IPS-18c (cell line): ENCODE data around the gene NOX3.

Experiments
- H3K4me3 ChIP-seq: 2 replicates; pipeline ENCODE4 v1.7.0; 2013; ENCODE audit warnings: low read depth, mild to moderate bottlenecking, low read length, moderate library complexity; ENCODE audit not compliant: insufficient read depth
- H3K9me3 ChIP-seq: one replicate; pipeline ENCODE4 v1.6.1; 2013; ENCODE audit warnings: mild to moderate bottlenecking, low read length, moderate library complexity; ENCODE audit not compliant: control insufficient read depth, insufficient read depth

The NOX3 gene

DNA sequence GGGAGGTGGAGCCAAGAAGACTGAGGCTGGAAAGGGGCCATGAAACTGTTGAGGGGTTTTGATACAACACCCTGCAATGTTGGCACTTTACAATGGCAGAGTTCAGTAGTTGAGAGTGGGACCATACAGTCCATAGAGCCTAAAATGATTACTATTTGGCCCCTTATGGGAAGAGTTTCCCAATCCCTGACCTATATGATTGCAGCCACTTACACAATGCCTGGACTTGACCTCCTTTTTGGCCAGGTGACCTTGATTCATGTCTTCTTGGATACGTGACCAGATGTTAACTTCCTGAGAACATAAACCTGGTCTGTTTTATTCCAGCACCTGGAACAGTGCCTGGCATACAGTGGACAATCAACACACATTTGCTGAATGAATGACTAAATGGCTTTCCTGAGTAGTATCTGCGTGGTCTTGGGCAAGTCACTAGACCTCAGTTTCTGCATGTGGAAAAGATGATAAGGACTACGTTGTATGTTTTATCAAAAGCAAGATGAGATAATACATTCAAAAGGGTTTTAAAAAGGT is 58.4 kb downstream of the NOX3 start:
- H3K9me3 ChIP-seq, result no peaks in the 10 kb centered on the region
- no peak overlapping the region for H3K4me3 ChIP-seq

DNA sequence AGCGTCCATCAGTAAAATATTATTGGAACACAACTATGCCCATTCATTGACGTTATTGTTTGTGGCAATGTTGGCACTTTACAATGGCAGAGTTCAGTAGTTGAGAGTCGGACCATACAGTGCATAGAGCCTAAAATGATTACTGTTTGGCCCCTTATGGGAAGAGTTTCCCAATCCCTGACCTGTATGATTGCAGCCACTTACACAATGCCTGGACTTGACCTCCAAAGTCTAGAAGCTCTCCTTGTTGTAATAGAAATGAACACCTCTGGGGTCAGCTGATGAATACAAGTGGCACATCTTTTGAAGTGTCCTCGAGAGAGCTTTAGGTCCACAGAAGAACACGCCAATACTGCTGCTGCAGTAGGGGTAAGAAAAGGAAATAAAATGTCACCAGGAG is 59.0 kb downstream of the NOX3 start:
- Histone ChIP-seq H3K4me3 (no peak overlapping the region), H3K9me3 (no peaks in the 10 kb centered on the region)

DNA sequence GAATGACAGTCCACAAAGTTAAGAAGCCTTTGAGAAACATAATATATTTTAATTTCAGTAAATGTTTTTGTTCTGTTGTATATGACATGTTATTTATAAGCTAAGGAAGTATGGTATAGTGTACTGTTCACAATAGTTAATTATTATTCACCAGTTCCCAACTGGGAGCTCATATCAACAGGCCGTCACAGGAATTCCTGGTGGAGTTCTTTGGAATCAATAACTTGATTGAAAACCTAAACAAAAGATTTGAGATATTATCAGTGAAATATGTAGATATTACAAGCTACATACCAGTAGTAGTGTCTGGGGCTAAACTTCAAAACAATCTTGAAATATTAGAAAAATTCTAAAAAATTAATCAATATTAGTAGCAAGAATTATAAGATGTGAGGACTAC is 60.3 kb downstream of the NOX3 start:
- H3K4me3 ChIP-seq, result no peak overlapping the region
- H3K9me3 ChIP-seq, result no peaks in the 10 kb centered on the region

DNA sequence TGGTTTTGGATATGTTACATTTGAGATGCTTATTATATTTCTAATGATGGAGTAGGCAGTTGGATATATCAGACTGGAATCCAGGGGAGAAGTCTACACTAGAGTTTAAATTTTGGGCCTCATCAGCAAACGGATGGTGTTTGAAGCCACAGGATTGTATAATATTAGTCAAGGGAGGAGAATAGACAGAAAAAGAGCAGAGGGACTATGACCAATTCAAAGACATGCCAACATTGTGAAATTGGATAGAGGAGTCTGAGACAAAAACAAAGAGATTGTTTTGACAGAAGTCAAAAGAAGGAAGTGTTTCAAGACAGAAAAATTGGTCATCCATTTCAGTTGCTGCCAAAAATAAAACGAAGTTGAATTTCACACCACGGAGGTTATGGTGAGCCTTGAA is 66.5 kb downstream of the NOX3 start:
- Histone ChIP-seq H3K4me3 (no peak overlapping the region), H3K9me3 (no peaks in the 10 kb centered on the region)

DNA sequence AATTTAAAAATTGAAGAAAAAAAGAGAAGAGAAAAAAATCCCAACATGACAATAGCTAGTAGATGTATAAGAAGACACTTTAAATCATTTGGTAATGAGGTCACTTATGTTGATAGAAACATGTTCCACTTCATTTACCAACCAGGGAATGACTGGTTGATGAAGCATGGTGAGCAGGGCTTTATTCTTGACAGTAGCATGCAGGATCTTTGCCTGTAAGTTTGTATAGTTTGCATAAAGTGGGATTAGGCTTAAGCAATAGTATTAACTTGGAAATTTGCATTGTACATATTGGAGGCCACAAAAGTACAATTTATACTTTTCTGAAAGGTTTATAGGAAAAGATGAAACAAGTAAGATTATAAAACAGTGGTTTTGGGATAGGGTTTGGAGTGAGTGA is 67.0 kb downstream of the NOX3 start:
- no peak overlapping the region for H3K4me3 ChIP-seq
- H3K9me3 ChIP-seq, result no peaks in the 10 kb centered on the region

DNA sequence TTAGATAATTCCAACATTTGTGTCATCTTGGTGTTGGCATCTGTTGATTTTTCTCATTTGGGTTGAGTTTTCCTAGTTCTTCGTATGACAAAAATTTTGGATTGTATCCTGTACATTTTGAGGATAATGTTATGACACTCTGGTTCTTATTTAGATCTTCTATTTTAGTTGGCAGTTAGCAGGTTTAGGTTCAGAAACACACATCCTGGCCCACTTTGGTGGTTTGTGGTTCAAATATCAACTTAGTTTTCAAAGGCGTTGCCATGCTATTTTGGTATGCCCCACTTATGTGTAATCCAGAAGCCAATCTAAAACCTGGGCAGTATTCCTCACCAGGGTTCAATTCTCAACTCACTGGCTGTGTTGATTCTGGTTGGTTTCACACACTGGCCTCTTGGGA is 68.2 kb downstream of the NOX3 start:
- H3K4me3 ChIP-seq, result no peak overlapping the region
- no peaks in the 10 kb centered on the region for H3K9me3 ChIP-seq

DNA sequence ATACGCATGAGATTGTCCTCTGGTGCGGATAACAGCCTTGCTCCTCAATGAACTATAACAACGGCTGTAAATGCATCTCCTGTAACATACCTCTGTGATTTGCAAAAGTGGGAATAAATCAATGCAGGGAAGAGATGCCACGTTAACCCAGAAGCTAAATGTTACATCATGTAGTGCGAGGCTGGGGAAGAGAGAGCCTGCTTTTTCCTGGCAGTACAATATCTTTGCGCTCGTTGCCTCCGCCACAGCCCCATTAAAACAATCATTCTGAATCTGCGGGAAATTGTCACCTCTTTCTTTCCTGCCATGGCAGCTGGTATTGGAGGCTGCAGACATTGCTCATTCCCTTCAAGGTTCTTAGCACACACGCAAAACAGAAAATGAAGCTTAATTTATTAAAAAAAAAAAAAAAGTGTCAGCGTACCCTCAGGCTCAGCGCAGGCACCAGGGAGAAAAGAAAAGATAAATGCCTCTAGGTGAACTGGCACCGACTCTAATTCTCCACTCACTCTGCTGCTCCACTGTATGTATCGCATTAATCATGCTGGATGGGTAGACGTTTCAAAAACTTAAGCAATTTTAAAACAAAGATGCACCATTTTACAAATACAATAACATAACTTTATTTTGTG is 71.2 kb downstream of the NOX3 start:
- Histone ChIP-seq H3K4me3 (no peak overlapping the region), H3K9me3 (no peaks in the 10 kb centered on the region)

DNA sequence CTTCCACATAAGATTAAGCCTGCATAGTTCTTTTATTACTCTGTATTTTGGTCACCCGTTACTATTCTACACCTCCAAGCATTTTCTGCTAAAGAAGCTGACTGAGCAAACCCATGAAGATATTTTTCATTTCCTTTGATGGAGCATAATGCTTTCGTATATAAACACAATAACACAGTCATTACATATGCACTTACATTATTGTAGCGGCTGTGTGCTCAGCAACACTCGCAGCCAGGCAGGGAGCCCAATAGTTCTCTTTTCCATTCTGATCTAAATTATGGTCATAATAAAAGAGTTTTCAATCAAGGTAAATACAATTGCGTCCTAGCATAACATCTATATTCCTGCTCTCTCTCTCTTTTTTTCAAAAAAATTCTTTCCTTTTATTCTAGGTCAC is 71.7 kb downstream of the NOX3 start:
- Histone ChIP-seq H3K4me3 (no peak overlapping the region), H3K9me3 (no peaks in the 10 kb centered on the region)

DNA sequence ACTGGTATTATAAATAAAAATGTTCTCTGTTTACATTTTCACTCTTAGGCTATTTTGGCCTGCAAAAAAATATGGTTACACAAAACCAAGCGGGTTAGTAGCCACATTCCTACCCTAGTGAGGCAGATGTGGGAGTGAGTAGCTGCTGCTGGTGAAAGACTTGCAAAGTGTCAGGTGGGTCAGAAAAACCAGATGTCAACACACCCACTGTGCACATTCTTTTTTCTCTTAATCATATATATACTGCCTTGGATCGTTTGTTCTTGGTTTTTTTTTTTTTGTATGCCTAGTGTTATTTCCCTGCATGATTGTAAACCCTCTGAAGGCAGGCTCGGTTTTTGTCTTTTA is 73.3 kb downstream of the NOX3 start:
- Histone ChIP-seq H3K9me3 (no peaks in the 10 kb centered on the region), H3K4me3 (no peak overlapping the region)

DNA sequence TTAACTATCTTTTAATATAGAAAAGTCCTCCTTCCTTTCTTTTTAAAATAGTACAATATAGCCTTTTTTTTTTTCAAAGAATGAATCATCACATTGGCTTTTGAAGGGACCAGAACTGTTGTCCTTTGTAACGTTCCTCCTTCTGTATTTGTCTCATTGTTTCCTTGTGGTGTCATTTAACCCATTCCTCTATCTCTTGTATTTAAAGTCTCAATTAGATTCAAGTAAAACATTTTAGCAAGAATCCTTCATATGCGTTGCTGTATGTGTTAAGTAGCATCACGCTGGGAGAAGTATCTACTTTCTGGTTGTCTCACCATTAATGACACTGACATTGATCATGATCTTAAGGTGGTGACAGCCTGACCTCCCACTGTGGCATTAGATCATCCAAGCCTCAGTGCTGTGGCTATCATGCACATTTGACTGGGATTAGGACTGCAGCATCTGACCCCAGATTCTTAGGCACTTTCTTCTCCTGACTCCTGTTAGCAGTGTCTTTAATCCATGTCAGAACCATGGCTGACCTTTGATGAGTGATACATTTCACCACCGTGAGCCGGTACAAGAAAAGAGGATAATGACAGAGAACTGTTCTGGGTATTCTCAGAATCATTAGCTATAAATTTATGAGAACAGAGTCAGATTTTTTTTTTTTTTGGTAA is 73.8 kb downstream of the NOX3 start:
- H3K4me3 ChIP-seq, result no peak overlapping the region

DNA sequence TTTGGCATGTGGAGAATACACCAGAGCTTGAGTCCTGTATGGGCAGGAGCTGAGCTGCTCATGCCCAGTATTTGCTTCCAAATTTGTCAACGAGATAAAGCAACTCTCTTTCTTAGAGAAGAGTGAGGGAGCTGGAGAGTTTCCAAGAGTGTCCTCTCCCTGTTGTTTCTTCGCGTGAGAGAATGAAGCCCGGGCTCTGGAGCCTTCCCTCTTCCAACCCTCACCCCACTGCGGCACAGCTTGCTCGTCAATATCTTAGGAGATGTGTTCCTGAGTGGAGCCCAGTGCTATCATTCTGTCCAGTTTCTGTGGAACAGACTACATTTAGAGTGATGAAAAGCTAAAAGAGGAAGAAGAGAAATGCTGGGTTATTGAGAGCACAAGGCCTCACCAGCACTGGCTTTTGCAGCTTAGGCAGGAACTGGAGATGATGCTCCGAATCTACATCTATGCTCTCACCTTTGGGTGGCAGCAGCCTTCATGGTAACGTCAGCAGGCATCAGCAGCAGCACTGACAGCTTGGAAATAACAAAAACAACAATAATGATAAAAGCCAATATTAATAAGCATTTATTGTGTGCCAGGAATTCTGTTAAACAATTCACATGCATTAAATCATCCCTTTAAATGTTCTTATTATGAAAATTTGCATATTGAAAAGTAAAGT is 74.8 kb downstream of the NOX3 start:
- no peaks in the 10 kb centered on the region for H3K9me3 ChIP-seq
- H3K4me3 ChIP-seq, result no peak overlapping the region

More for the DNA sequence above, 73.8 kb downstream of the NOX3 start:
- no peaks in the 10 kb centered on the region for H3K9me3 ChIP-seq

DNA sequence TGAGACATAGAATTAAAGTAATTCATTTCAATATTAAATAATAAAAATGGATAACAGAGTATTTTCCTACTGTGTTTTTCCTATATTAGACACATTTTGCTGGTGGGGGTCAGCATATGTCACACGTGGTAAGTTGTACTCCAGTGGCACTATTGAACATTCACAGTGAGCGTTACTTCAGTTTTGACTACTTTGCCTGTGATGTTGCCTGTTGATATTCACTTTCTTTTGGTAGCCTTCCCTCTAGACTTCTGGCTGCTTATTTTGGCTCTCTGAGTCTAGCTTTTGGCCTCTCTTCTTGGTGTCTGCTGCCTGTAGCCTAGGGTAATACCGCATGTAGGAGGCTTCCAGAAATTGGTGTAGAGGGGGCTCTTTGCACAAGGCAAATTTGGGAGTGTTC is 76.9 kb downstream of the NOX3 start:
- no peak overlapping the region for H3K4me3 ChIP-seq
- H3K9me3 ChIP-seq, result no peaks in the 10 kb centered on the region

DNA sequence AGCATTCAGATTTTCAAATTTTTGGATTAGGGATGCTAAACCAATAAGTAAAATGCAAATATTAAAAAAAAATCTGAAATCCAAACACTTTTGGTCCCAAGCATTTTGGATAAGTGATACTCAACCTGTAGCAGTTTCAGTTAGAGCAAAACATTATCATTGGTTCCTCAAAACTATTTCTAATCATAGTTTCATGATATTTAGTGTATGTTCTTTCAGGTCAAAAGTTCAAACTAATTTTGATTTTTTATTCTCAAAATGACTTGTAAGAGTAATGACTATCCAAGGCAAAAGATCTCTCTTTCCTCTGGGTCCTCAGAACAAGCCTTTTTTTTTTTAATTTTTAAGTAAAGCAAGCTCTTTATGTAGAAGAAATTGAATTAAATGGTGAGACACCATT is 77.4 kb downstream of the NOX3 start:
- H3K9me3 ChIP-seq, result no peaks in the 10 kb centered on the region

DNA sequence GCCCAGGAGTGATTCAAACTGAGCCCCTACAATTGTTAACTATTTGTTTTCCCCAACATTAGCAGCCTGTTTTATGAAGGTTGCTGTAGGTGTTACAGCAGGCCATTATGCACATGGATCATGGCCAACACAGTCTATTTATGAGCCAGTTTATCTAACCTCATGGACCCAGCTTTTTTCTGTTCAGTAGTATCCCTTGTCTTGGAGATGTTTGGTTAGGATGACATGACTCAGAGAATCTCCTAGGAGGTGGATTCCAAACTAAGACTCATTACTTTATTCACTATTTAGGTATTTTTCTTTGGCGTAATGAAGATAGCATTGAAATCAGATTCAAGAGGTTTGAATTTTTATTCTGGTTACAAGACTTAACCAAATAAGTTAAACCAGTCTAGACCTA is 78.6 kb downstream of the NOX3 start:
- no peaks in the 10 kb centered on the region for H3K9me3 ChIP-seq
- no peak overlapping the region for H3K4me3 ChIP-seq

More for the DNA sequence above, 77.4 kb downstream of the NOX3 start:
- H3K4me3 ChIP-seq, result no peak overlapping the region

DNA sequence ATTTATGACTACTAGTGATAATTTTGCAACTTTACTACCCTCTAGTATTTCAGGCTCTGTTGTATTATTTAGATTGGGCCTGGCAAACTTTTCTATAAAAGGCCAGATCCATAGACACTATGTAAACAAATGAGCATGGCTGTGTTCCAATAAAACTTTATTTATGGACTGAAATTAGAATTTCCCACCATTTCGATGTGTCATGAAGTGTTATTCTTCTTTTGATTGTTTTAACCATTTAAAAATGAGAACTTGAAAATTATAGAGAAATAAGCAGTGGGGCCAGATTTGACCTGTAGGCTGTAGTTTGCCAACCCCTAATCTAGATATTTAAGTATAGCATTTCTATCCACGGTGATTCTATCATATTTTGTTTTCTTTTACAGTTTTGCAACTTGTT is 79.8 kb downstream of the NOX3 start:
- no peaks in the 10 kb centered on the region for H3K9me3 ChIP-seq
- no peak overlapping the region for H3K4me3 ChIP-seq

DNA sequence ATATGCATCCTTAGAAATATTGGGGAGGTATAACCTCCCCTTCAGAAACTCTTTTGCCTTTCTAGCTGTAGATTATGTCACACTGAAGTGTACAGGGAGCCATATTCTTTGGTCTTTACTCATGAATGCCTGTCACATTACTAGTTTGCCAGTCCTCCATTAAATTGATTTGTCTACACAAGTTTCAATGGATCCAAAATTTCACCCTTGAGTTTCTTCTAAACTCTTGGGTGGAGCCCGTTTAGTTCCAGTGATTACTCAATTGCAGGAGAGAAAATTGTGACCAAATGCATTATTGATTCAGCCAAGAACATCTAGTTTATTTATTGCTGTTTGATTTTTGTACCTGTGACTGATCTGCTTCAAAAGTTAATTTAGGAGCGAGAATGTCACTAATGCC is 81.0 kb downstream of the NOX3 start:
- no peak overlapping the region for H3K4me3 ChIP-seq
- H3K9me3 ChIP-seq, result no peaks in the 10 kb centered on the region

DNA sequence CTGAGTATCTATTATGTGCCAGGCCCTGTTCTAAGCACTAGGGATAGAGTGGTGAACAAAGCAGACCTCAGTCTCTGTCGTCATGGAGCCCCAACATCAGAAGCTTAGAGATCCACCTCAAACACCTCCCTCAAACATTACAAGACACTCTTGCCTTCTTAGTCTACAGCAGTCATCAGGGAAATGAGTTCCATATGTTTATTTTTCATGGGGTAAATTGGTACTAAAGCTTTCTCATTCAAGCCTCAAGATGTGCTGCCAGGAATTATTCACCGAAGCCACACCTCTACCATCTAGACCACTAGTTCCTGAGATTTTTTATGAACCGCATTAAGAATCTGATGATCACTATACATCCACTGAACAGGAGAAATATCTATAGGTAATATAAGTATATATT is 82.4 kb downstream of the NOX3 start:
- H3K9me3 ChIP-seq, result no peaks in the 10 kb centered on the region

DNA sequence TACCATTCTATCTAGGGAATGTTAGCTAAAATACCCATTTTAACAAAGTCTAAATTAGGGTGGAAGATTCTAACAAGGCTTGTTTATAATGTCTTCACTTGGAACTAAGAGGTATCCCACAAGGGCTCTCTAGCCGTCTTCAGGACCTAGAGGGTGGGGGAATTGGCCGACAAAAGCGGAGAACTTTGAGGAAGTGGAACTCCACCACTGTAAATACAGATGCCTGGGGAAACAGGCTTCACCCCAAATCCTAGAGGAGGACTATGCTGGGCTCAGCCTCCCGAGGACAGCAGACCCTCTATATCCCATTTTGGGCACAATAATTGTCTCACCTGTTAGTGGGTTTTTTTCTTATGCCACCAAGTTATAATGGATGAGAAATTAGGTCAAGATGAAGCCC is 83.4 kb downstream of the NOX3 start:
- H3K4me3 ChIP-seq, result no peak overlapping the region
- no peaks in the 10 kb centered on the region for H3K9me3 ChIP-seq

More for the DNA sequence above, 82.4 kb downstream of the NOX3 start:
- no peak overlapping the region for H3K4me3 ChIP-seq
